DMS 273 (cell line): ENCODE data around the gene NLRC3.
"Not testable (repeated sequence)": the region's sequence is repeated elsewhere in the genome, so short reads cannot be mapped to it uniquely, and the experiment has no call there.

Source experiments
- DNase-seq: peaks from one replicate; lab custom pipeline; 2025; ENCODE audit not compliant: unreplicated experiment; lab: John Stamatoyannopoulos, UW

The NLRC3 gene

GRCh38 chr16:3577302-3577752, at the start of gene NLRC3:
NLRC3 (minus strand) TSS chr16:3577403; CDS start chr16:3565036, 12,367 bp downstream.
- no peak for DNase-seq

DNA sequence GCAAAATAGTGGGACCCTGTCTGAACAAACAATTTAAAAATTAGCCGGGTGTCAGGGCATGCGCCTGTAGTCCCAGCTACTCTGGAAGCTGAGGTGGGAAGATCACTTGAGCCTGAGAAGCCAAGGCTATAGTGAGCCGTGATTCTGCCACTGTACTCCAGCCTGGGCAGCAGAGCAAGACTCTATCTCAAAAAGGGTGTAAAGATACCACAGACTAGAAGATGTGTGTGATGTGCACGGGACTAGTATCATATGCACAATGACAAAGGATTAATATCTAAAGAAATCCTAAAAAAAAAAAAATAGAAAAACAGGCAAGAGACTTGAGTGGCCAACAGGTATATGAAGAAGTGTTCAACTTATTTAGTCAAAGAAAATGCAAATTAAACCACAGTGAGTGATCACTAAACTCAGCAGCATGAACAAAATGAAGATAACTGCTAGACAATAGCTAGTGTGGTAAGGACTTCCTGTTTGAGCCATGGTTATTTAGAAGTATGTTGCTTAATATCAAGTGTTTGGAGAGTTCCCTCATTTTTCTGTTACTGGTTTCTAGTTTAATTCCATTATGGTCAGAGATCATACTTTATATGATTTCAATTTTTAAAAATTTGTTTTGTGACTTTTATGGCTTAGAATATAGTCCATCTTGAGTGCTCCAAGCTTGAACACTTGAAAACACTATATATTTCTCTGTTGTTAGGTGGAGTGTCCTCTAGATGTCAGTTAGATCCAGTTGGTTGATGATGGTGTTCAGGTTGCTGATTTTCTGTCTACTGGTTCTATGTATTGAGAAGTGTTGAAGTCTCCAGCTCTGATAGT, 48.9 kb upstream of the NLRC3 start:
- DNase-seq: no peak

DNA sequence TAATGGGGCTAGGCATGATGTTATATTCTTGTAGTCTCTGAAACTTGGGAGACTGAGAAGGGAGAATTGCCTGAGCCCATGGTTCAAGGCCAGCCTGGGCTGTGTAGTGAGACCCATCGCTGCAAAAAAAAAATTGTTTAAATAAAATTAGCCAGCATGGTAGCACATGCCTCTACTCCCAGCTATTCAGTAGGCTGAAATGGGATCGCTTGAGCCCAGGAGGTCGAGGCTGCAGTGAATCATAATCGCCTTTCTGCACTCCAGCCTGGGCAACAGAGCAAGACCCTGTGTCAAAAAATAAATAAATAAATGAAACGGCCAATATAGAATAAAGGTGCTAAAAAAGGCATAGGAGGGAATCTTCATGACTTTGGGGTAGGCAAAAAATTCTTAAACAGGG, 48.1 kb upstream of the NLRC3 start:
- no peak for DNase-seq

DNA sequence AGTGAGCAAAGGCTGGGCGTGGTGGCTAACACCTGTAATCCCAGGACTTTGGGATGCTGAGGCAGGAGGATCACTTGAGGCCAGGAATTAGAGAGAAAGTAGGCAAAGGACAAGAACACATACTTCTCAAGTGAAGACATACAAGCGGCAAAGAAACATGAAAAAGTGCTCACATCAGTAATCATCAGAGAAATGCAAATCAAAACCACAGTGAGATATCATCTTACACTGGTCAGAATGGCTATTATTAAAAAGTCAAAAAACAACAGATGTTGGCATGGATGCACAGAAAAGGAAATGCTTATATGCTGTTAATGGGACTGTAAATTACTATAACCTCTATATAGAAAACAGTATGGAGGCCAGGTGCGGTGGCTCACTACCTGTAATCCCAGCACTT, 46.4 kb upstream of the NLRC3 start:
- DNase-seq: peak; percentile 19

- no peak for DNase-seq
Measured at GRCh38 chr16:3618769-3619141, 41.6 kb upstream of the NLRC3 start.

DNA sequence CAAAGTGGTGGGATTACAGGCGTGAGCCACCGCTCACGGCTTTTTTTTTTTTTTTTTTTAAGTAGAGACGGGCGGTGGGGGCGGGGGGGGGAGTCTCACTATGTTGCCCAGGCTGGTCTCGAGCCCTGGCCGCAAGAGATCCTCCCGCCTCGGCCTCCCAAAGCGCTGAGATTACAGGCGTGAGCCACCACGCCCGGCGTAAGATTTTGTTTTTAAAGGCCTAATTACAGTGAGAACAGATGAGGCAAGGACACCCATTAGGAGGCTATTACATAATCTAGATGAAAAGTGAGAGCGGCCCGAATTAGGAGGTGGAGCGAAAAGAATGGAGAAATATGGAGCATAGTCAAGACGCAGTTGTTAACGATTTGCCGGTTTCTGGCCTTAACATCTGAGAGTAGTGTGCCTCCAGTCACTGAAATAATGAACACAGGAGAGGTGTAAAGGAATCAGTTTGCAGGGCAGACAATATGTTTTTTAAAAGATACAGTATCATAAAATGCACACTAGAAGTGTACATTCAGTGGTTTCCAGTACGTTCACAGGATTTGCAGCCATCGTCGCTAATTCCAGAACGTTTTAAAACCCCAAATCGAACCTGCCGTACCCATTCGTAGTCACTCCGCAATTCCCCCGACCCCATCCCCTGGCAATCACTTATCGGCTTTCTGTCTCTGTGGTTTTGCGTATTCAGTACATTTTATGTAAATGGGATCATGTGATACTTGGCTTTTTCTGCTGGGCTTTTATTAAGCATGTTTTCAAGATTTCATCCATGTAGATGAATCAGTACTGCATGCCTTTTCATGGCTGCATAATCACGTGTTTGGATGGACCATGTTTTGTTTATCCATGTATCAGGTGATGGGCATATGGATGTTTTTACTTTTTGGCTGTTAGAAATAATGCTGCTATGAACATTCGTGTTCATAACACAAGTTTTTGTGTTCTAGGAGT, 35.6 kb upstream of the NLRC3 start:
- DNase-seq: no peak

GRCh38 chr16:3611146-3611975, 34.2 kb upstream of the NLRC3 start, which contains the start of gene SLX4:
SLX4 (minus strand) TSS chr16:3611606; CDS start chr16:3608964, 2,642 bp downstream.
- DNase-seq: peak; percentile 98

GRCh38 chr16:3610698-3611145, 33.5 kb upstream of the NLRC3 start:
- DNase-seq: no peak

- DNase-seq: no peak
Measured at GRCh38 chr16:3609895-3610697, 32.9 kb upstream of the NLRC3 start.

DNA sequence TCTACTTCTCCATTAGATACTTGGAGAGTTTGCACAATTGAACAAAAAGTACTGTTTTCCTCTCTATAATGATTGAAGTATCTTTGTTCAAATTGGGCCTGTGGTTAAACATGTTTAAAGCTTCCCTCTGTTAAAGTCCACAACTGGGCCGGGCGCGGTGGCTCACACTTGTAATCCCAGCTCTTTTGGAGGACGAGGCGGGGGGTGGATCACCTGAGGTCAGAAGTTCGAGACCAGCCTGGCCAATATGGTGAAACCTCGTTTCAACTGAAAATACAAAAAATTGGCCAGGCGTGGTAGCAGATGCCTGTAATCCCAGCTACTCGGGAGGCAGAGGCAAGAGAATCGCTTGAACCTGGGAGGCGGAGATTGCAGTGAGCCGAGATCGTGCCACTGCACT, 31.8 kb upstream of the NLRC3 start:
- DNase-seq: not testable (repeated sequence)

- DNase-seq: no peak
Measured at GRCh38 chr16:3608069-3608468, 30.9 kb upstream of the NLRC3 start.

DNA sequence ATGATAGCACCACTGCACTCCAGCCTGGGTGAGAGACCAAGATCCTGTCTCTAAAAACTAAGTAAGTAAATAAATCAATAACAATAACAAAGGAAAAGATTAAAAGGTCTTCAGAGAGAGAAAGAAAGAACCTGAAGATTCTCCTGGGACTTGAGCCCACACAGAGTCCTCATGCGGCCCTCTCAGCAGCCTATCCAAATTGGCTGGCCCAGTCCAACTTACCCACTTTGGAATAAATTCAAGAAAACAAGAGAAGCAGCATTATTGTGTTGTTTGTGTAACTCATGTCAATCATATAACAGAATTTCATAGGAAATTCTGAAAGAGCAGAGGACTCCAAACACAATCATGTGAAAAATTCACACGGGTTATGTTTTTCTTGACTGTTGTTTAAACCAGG, 30.4 kb upstream of the NLRC3 start:
- DNase-seq: no peak

DNA sequence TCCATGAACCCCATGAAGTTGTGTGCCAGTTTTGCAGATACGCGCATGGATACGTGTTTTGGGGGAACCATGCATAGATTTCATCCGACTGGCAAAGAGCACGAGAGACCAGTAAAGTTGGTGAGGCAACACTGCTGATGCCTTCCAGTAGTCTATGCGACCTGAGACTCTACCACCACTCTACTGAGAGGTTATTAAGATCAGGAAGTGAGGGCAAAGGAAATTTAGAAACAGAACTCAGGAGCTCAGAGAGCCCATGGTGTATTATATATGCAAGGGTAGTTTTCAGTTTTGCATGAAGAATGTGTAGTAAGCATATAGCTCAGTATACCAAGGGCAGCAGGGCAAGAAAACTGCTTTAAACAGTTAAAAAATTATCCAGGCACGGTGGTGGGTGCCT, 30.0 kb upstream of the NLRC3 start:
- no peak for DNase-seq

GRCh38 chr16:3606441-3606840, 29.2 kb upstream of the NLRC3 start:
- peak; percentile 80 for DNase-seq

GRCh38 chr16:3602320-3602653, 25.1 kb upstream of the NLRC3 start:
- no peak for DNase-seq

- DNase-seq: no peak
Measured at GRCh38 chr16:3601614-3602319, 24.6 kb upstream of the NLRC3 start.

DNA sequence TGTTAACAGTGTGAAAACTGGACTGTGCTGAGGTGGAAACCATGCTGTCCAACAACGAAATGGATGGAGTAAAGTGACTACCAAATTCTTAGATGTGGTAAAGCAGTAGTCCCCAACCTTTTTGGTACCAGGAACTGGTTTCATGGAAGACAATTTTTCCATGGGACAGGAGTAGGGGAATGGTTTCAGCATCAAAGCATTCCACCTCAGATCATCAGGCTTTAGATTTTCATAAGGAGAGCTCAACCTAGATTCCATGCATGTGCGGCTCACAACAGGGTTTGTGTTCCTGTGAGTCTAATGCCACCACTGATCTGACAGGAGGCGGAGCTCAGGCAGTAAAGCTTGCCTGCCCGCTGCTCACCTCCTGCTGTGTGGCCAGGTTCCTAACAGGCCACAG, 22.7 kb upstream of the NLRC3 start:
- no peak for DNase-seq

GRCh38 chr16:3599121-3599520, 21.9 kb upstream of the NLRC3 start:
- DNase-seq: no peak

DNA sequence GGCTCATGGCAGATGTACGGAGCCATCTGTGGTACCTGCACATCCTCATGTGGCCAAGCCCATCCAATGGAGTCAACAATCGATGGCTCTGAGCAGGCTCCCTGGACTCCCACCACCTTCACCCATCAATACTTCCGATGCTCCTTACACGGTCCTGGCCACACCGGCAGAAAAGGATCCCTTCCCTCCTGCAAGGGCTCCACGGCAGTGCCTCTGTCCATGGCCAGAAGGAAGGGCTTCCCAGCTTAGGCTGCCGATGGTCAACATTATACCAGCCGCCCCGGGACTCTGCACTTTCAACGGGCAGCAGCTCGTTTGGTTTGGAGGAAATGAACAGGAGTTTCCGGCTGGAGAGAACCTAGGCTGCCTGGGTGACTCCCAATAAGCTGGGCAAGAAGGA, 21.0 kb upstream of the NLRC3 start:
- no peak for DNase-seq

- no peak for DNase-seq
Measured at GRCh38 chr16:3597676-3598075, 20.5 kb upstream of the NLRC3 start.
